Measurements from ENCODE around the gene MCRS1. TPM values are rescaled to one million over a fixed set of nuclear protein-coding genes. Genes with fewer than 3 reads are reported as not detected.

MCRS1 gene
- total and polyA plus RNA-seq, 2 experiments from 2014 or later: 105 to 139 TPM

GRCh38 chr12:49542592-49543160 is 25.3 kb downstream of the MCRS1 start:
- ATAC-seq (no peak), DNase-seq (ENCODE audit: low spot score) (no peak)
- Mint-ChIP-seq H3K36me3 (ENCODE audit: low read depth) (no peaks in the 10 kb centered on the region), H3K4me3 (no peak overlapping the region; the same call in 2 of the 3 replicates), H3K27ac (no peak overlapping the region), H3K27me3 (ENCODE audit: insufficient read depth, low read depth, poor library complexity) (peaks cover 92% of the 10 kb centered on the region), H3K9me3 (no peaks in the 10 kb centered on the region; the same call in 2 of the 3 replicates), H3K4me1 (peaks cover 32% of the 10 kb centered on the region)
- H2AFZ ChIP-seq: no peak overlapping the region
- H3K4me3 ChIP-seq: no peak overlapping the region
- no peaks in the 10 kb centered on the region for H3K36me3 ChIP-seq (ENCODE audit: insufficient read depth)
- no peaks in the 10 kb centered on the region for H3K9me2 ChIP-seq (ENCODE audit: insufficient read depth)
- H3K79me2 ChIP-seq (replicated peaks; ENCODE audit: insufficient read depth): no peaks in the 10 kb centered on the region
- H3K27ac ChIP-seq (ENCODE audit: low read depth): no peak overlapping the region
- H3K27me3 ChIP-seq (ENCODE audit: insufficient read depth): peaks cover 100% of the 10 kb centered on the region
- H3K4me2 ChIP-seq: no peak overlapping the region
- no peaks in the 10 kb centered on the region for H3F3A ChIP-seq (replicated peaks; ENCODE audit: low read depth)
- peaks cover 14% of the 10 kb centered on the region; the same call in 1 of the 2 replicates for H3K4me1 ChIP-seq (ENCODE audit: insufficient read depth)
- no peaks in the 10 kb centered on the region; the same call in 1 of the 2 replicates for H4K20me1 ChIP-seq (replicated peaks; ENCODE audit: insufficient read depth)
- TF ChIP-seq REST (IDR thresholded peaks at IDR 0.05; ENCODE audit: unreplicated experiment): no peak
- no peak for TF ChIP-seq EZH2 (IDR thresholded peaks at IDR 0.05; ENCODE audit: low read depth, unreplicated experiment)
- no peak for TF ChIP-seq ETS1 (IDR thresholded peaks at IDR 0.05)
- TF ChIP-seq JUNB (IDR thresholded peaks at IDR 0.05; ENCODE audit: unreplicated experiment): no peak
- TF ChIP-seq NANOG (IDR thresholded peaks at IDR 0.05; ENCODE audit: borderline replicate concordance): no peak
- TF ChIP-seq ZNF114 (CRISPR knock-in tag; IDR thresholded peaks at IDR 0.05): no peak

- peaks cover 20% of the 10 kb centered on the region; the same call in 1 of the 2 replicates for H3K4me1 ChIP-seq (ENCODE audit: insufficient read depth)
- no peak overlapping the region for H3K4me2 ChIP-seq
- Mint-ChIP-seq H3K9me3 (no peaks in the 10 kb centered on the region; the same call in 2 of the 3 replicates), H3K36me3 (ENCODE audit: low read depth) (no peaks in the 10 kb centered on the region), H3K27ac (no peak overlapping the region), H3K4me3 (no peak overlapping the region; the same call in 2 of the 3 replicates), H3K4me1 (peaks cover 37% of the 10 kb centered on the region), H3K27me3 (ENCODE audit: insufficient read depth, low read depth, poor library complexity) (peaks cover 92% of the 10 kb centered on the region)
- H3K9me2 ChIP-seq (ENCODE audit: insufficient read depth): no peaks in the 10 kb centered on the region
- H3K27me3 ChIP-seq (ENCODE audit: insufficient read depth): peaks cover 100% of the 10 kb centered on the region
- ATAC-seq (no peak), DNase-seq (ENCODE audit: low spot score) (no peak)
- no peaks in the 10 kb centered on the region for H3F3A ChIP-seq (replicated peaks; ENCODE audit: low read depth)
- peaks cover 4% of the 10 kb centered on the region; the same call in 1 of the 2 replicates for H4K20me1 ChIP-seq (replicated peaks; ENCODE audit: insufficient read depth)
- no peak overlapping the region for H3K4me3 ChIP-seq
- H3K27ac ChIP-seq (ENCODE audit: low read depth): no peak overlapping the region
- no peak overlapping the region for H2AFZ ChIP-seq
- H3K36me3 ChIP-seq (ENCODE audit: insufficient read depth): no peaks in the 10 kb centered on the region
- H3K79me2 ChIP-seq (replicated peaks; ENCODE audit: insufficient read depth): no peaks in the 10 kb centered on the region
- TF ChIP-seq CREB1 (CRISPR knock-in tag; IDR thresholded peaks at IDR 0.05; ENCODE audit: low read depth) (no peak), JUNB (IDR thresholded peaks at IDR 0.05; ENCODE audit: unreplicated experiment) (no peak), ZNF114 (CRISPR knock-in tag; IDR thresholded peaks at IDR 0.05) (no peak), ZNF331 (CRISPR knock-in tag; IDR thresholded peaks at IDR 0.05; ENCODE audit: low read depth) (no peak), NANOG (IDR thresholded peaks at IDR 0.05; ENCODE audit: borderline replicate concordance) (no peak), POLR2AphosphoS5 (IDR thresholded peaks at IDR 0.05; ENCODE audit: low read depth) (no peak), STAT1 (IDR thresholded peaks at IDR 0.05; ENCODE audit: unreplicated experiment) (no peak)
These were observed 25.9 kb downstream of the MCRS1 start for GRCh38 chr12:49541911-49542505.
